GM13977 (cell line): ENCODE measurements around the gene SHISAL1.

Source experiments
- DNase-seq: peaks from one replicate; pipeline ENCODE4 v3.0.0; 2012; ENCODE audit warnings: low spot score
- in situ Hi-C: fragments of 300-500 bp; cut with MboI; formaldehyde crosslinking; loops from one replicate; pipeline ENCODE4 v1.12.0; 2022; ENCODE audit warnings: low sequenced_read_pairs, low pct_unique_long_range_greater_than_20kb, mixed read lengths, inconsistent platforms; ENCODE audit not compliant: unreplicated experiment
- TF ChIP-seq, protein P1 (sequence below): IDR thresholded peaks from 2 replicates; pipeline ENCODE4 v1.5.1; 2012; ENCODE audit warnings: mild to moderate bottlenecking, control low read depth; ENCODE audit not compliant: insufficient read depth; ENCODE audit errors: extremely low read depth, missing control alignments

Gene SHISAL1

DNA sequence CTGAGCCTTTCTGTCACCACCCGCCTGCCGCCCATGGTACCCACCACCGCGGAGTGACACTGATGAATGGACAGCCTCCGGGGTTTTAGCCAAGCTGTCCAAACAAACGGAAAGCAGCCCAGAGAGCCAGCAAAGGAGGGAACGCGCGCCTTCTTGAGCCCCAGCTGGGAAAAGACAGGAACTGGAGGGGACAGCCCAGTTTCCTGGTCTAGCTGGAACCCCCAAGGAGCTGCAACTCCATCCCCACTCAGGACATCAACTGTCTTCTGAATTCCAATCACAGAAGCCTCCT lies 33.7 kb downstream of the SHISAL1 start:
- TF ChIP-seq, protein P1, sequence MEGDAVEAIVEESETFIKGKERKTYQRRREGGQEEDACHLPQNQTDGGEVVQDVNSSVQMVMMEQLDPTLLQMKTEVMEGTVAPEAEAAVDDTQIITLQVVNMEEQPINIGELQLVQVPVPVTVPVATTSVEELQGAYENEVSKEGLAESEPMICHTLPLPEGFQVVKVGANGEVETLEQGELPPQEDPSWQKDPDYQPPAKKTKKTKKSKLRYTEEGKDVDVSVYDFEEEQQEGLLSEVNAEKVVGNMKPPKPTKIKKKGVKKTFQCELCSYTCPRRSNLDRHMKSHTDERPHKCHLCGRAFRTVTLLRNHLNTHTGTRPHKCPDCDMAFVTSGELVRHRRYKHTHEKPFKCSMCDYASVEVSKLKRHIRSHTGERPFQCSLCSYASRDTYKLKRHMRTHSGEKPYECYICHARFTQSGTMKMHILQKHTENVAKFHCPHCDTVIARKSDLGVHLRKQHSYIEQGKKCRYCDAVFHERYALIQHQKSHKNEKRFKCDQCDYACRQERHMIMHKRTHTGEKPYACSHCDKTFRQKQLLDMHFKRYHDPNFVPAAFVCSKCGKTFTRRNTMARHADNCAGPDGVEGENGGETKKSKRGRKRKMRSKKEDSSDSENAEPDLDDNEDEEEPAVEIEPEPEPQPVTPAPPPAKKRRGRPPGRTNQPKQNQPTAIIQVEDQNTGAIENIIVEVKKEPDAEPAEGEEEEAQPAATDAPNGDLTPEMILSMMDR: no peak
- no peak for DNase-seq
- in situ Hi-C loops: no loop called here

DNA sequence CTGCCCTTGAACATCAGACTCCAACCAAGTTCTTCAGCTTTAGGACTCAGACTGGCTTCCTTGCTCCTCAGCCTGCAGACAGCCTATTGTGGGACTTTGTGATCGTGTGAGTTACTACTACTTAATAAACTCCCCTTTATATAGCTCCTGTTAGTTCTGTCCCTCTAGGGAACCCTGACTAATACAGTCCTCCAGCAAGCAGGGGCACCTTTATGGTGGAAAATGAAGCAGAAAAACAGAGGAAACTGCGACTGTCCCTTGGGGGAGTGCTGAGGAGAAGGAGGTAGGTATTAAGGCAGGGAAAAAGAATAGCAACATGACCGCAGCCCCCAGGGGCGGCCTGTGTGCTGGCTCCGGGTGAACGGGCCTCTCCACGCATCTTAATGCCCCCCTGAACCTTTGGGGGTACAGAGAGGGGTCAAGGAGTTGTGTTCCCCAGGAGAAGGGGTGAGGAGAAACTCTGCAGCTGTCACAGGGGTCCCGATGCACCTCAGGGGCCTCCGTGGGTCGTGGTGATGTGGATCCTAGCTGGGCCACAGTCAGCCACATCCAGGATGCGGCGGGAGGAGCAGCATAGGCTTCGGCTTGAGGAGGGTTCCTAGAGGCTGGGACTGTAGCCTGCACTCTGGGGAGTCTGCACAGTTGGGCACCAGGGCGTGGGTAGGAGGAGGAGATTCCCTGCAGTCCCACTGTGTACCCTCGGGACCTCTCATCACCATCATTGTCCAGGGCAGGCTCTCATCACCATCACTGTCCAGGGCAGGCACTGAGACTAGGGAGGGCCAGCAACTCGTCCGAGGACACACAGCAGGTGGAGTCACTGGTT lies 34.3 kb downstream of the SHISAL1 start:
- TF ChIP-seq, protein P1: no peak
- no peak for DNase-seq
- in situ Hi-C loops: no loop called here

DNA sequence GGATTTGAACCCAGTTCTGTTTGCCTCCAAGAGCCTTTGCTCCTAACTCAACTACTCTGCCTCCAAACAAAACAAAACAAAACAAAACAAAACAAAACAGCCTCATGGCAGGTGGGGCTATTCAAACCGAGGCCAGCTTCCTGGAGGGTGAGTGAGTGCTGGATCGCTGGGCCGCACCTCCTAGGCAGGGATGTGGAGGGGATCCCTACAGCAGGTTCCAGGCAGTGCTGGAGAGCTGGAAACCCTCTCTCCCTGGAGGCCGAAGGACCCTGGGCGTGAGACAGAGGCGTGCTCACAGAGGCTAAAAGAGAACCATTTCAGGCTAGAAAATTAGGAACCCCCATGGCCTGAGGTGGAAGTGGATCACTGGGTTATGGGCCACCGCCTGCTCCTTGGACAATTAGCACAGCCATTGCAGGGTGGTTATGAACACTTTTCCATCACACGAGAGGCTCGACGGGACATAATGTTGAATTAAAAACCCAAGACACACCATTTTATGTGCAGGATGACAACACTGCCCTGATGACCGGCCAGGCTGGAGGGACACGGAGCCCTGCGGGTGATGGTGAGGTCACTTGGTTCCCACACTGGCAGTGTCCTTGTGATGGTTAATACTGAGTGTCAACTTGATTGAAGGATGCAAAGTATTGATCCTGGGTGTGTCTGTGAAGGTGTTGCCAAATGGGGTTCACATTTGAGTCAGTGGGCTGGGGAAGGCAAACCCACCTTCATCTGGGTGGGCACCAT lies 35.2 kb downstream of the SHISAL1 start:
- TF ChIP-seq, protein P1: no peak
- in situ Hi-C loops: no loop called here
- DNase-seq: no peak

DNA sequence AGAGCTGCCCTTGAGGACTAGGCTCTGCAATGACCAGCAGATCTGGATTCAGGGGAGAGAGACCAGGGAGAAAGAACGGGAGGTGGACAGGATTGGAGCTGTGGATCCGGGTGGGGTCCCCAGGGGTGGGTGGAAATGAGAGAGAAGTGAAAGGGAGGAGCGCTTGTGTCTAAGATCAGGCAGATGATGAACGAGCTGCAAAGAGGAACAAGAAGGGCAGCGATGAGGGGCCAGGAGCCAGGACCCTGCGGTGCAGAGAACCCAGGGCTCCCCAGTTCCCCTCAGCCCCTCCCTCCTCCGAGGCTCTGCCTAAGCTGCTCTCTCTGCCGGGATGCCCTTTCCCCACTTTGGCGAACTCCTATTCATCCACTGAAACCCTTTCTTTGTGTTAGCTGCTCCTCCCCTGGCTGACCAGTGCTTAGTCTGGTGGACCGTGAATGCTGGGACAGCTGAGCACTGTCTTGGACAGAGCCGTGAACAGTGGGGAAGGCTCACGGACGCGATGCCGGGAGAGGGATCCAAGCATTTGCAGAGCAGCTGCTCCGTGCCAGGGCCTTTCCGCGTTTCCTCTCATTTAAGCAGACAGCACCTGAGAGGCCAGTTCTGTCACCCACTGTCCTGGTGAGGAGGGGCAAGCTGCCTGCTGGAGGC lies 35.9 kb downstream of the SHISAL1 start:
- in situ Hi-C loops: no loop called here
- no peak for DNase-seq
- TF ChIP-seq, protein P1: no peak

DNA sequence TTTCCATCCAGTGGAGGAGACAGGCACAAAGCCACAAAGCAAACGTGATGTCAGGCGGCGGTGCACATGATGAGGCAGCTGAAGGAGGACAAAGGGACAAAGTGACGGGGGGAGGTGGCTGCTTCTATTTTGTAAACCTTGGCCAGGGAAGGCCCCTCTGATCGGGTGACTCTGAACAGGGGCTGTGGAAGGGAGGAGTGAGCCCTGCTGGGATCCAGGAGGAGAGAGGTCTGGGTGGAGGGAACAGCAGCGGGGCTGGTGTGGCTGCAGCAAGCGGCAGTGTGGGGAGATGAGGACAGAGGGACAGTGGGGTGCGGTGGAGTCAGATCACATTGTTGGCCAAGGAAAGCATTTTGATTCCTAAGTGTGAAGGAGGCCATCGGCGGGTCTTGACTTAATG lies 36.7 kb downstream of the SHISAL1 start:
- TF ChIP-seq, protein P1: no peak
- no peak for DNase-seq
- in situ Hi-C loops: no loop called here

DNA sequence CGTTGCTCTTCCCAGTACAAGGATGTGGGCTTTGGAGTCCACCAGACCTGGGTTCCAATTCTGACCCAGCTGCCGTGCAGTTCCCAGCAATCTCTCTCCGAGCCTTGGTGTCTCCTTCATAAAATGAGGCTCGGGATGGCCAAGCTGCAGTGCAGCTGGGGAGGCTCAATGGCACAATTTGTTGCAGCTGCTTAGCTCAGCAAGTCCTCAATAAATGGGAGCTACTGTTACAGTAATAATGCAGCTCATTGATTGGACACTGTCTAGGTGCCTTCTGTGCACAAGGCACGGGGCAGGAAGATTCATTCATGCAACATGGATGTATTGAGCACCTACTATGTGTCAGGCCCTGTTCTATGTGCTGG lies 37.1 kb downstream of the SHISAL1 start:
- in situ Hi-C loops: no loop called here
- TF ChIP-seq, protein P1: no peak
- DNase-seq: no peak
